Globus pallidus (tissue), 1 donor: ENCODE measurements around the gene PPP6R2.

Experiments
- DNase-seq: peaks from one replicate; pipeline ENCODE4 v3.0.0-alpha.2; 2015; ENCODE audit warnings: low spot score

The PPP6R2 gene

DNA sequence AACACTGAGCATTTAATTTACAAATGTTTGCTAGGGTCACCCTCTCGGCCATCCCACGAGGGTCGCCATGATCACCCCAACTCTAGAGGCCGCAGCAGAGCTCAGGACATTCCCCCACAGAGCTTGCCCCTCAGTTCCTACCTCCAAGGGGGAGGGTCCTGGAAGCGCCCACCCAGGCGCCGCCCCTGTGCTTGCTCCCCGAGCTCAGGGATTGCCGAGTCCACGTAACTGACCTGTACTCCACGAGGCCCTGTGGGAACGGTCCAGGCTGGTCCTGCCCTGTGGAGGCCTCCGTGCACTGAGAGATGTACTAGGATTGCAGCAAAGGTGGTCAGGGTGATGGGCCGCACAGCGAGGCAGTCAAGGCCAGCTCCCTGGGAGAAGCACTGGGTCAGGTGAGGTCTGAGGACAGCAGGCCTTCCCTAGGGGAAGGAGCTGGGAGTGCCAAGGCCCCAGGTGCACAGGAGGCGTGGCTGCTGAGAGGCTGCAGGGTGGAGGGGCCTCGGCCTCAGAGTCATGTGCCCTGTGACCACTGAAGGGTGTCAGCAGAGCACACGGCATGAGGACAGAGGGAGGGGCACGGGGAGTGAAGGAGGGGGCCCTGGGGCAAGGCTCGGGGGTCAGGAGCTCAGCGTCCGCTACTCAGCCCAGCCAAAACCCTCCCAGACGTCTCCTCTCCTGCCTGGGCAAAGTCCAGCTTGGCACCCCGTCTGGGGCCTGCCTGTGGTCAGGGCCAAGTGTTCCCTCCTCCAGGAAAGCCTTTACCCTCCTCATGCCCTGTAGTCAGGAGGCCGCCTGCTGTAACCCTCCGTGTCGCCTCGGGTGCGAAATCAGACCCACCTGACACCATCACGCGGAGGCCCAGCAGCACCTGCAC, 141.1 kb downstream of the PPP6R2 start:
- no peak for DNase-seq

- no peak for DNase-seq
Measured at GRCh38 chr22:50485221-50486131, 142.3 kb downstream of the PPP6R2 start.

GRCh38 chr22:50486561-50487289, 143.6 kb downstream of the PPP6R2 start, which contains the start of gene MIOX:
MIOX (plus strand) TSS chr22:50486859; CDS start chr22:50486898, 39 bp downstream.
- DNase-seq: no peak

GRCh38 chr22:50487290-50488005, 144.3 kb downstream of the PPP6R2 start:
- DNase-seq: no peak

DNA sequence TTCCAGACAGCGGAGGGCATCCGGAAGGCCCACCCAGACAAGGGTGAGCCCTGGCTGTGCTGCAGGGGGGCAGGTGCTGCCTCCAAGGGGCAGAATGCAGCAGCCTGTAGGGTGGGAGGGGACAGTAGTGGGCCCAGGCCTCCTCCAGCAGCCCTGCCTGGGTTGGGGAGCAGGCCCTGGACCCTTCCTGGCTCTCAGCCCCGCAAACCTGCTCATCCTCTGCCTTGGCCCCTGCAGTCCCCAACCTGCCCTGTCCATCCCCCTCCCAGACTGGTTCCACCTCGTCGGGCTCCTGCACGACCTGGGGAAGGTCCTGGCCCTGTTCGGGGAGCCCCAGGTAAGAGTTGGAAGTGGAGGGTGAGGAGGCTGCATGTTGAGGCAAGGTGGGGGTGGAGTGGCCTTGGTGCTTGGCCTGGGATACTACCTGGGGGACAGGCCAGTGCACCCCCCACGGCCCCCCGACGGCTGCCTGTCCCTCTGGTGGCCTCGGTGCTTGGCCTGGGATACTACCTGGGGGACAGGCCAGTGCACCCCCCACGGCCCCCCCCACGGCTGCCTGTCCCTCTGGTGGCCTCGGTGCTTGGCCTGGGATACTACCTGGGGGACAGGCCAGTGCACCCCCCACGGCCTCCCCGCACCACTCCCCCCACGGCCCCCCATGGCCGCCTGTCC, 145.0 kb downstream of the PPP6R2 start:
- no peak for DNase-seq

DNA sequence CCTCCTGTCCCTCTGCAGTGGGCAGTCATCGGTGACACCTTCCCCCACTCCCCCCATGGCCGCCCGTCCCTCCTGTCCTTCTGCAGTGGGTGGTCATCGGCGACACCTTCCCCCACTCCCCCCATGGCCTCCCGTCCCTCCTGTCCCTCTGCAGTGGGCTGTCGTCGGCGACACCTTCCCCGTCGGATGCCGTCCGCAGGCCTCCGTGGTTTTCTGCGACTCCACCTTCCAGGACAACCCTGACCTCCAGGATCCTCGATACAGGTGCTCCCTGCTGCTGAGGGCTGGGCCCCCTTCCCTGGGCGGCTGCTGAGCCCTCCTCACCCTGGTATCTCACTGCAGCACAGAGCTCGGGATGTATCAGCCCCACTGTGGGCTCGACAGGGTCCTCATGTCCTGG, 145.8 kb downstream of the PPP6R2 start:
- DNase-seq: no peak

- DNase-seq: no peak
Measured at GRCh38 chr22:50489363-50490243, 146.5 kb downstream of the PPP6R2 start.

GRCh38 chr22:50490531-50491308, 147.6 kb downstream of the PPP6R2 start:
- DNase-seq: no peak
